ENCODE results near the gene NLGN1. TPM values are rescaled to one million over a fixed set of nuclear protein-coding genes. Genes with fewer than 3 reads are reported as not detected.
A peak's percentile ranks its signal among the peaks of the same experiment; 100 is the strongest.

Gene NLGN1
- total and polyA plus RNA-seq, 5 donors from 2014 or later: not detected

- H3K9me3 Mint-ChIP-seq: peaks cover 0 to 14% (median 2%) of the 10 kb centered on the region in 7 donors
- H3K9me3 ChIP-seq (ENCODE audit: control insufficient read depth in 2 of 2, low read length in 2 of 2): no peaks in the 10 kb centered on the region
- peak overlapping the region; percentile 26 for H3K4me3 ChIP-seq (ENCODE audit: low read depth, low read length)
- H3K36me3 ChIP-seq (ENCODE audit: control insufficient read depth, insufficient read depth, low read length): no peaks in the 10 kb centered on the region
- peak in 1 of 3 donors; percentile 1 for DNase-seq
- H3K27me3 ChIP-seq (ENCODE audit: control insufficient read depth, insufficient read depth, low read length): peaks cover 36% of the 10 kb centered on the region
- peaks cover 5% of the 10 kb centered on the region for H3K4me1 ChIP-seq (ENCODE audit: control insufficient read depth, insufficient read depth, low read length, poor library complexity, severe bottlenecking)
- ATAC-seq (ENCODE audit: low read depth in 2 of 2): peak; percentile 17 to 18
- H3K4me1 Mint-ChIP-seq: peaks cover 5 to 32% (median 19%) of the 10 kb centered on the region in 4 donors
- peak overlapping the region; percentile 20 to 83 (median 70) for H3K4me3 Mint-ChIP-seq
- peaks cover 56% of the 10 kb centered on the region for H3K27me3 Mint-ChIP-seq
- H3K27ac Mint-ChIP-seq: peak overlapping the region in 1 of 3 donors; percentile 69
- H3K27ac ChIP-seq (ENCODE audit: insufficient read depth, low read length, poor library complexity, severe bottlenecking): no peak overlapping the region
- no peaks in the 10 kb centered on the region for H3K36me3 Mint-ChIP-seq
These were observed 2.5 kb upstream of the NLGN1 start for GRCh38 chr3:173395073-173395411.

- Histone ChIP-seq H3K27me3 (ENCODE audit: control insufficient read depth, insufficient read depth, low read length) (peaks cover 36% of the 10 kb centered on the region), H3K4me3 (ENCODE audit: low read depth, low read length) (peak overlapping the region; percentile 26), H3K4me1 (ENCODE audit: control insufficient read depth, insufficient read depth, low read length, poor library complexity, severe bottlenecking) (peaks cover 5% of the 10 kb centered on the region), H3K9me3 (ENCODE audit: control insufficient read depth in 2 of 2, low read length in 2 of 2) (no peaks in the 10 kb centered on the region), H3K36me3 (ENCODE audit: control insufficient read depth, insufficient read depth, low read length) (no peaks in the 10 kb centered on the region), H3K27ac (ENCODE audit: insufficient read depth, low read length, poor library complexity, severe bottlenecking) (no peak overlapping the region)
- H3K9me3 Mint-ChIP-seq: peaks cover 2 to 14% (median 4%) of the 10 kb centered on the region in 7 donors
- peak overlapping the region; percentile 20 to 89 (median 77) for H3K4me3 Mint-ChIP-seq
- peak; percentile 48 to 65 for ATAC-seq (ENCODE audit: low read depth in 2 of 2)
- peaks cover 60% of the 10 kb centered on the region for H3K27me3 Mint-ChIP-seq
- H3K27ac Mint-ChIP-seq: peak overlapping the region in 1 of 3 donors; percentile 69
- peaks cover 5 to 32% (median 19%) of the 10 kb centered on the region in 4 donors for H3K4me1 Mint-ChIP-seq
- H3K36me3 Mint-ChIP-seq: no peaks in the 10 kb centered on the region
- peak in 2 of 3 donors; percentile 29 to 77 for DNase-seq
These were observed 1.9 kb upstream of the NLGN1 start for GRCh38 chr3:173395412-173396181.

- no peak overlapping the region for H3K4me3 ChIP-seq (ENCODE audit: low read depth, low read length)
- H3K27me3 ChIP-seq (ENCODE audit: control insufficient read depth, insufficient read depth, low read length): peaks cover 36% of the 10 kb centered on the region
- H3K27ac Mint-ChIP-seq: no peak overlapping the region
These were observed 1.1 kb upstream of the NLGN1 start for GRCh38 chr3:173396191-173397041.

GRCh38 chr3:173398111-173398479 lies 551 bp downstream of the NLGN1 start:
- H3K9me3 Mint-ChIP-seq: peaks cover 2 to 14% (median 4%) of the 10 kb centered on the region in 7 donors
- no peak overlapping the region for H3K4me3 ChIP-seq (ENCODE audit: low read depth, low read length)
- no peaks in the 10 kb centered on the region for H3K9me3 ChIP-seq (ENCODE audit: control insufficient read depth in 2 of 2, low read length in 2 of 2)
- no peak overlapping the region for H3K27ac Mint-ChIP-seq
- no peaks in the 10 kb centered on the region for H3K36me3 ChIP-seq (ENCODE audit: control insufficient read depth, insufficient read depth, low read length)
- no peak overlapping the region for H3K27ac ChIP-seq (ENCODE audit: insufficient read depth, low read length, poor library complexity, severe bottlenecking)
- peak overlapping the region in 1 of 4 donors; percentile 40 for H3K4me3 Mint-ChIP-seq
- H3K27me3 Mint-ChIP-seq: peaks cover 67% of the 10 kb centered on the region
- DNase-seq: no peak
- H3K4me1 ChIP-seq (ENCODE audit: control insufficient read depth, insufficient read depth, low read length, poor library complexity, severe bottlenecking): peaks cover 5% of the 10 kb centered on the region
- no peaks in the 10 kb centered on the region for H3K36me3 Mint-ChIP-seq
- peaks cover 5 to 32% (median 19%) of the 10 kb centered on the region in 4 donors for H3K4me1 Mint-ChIP-seq
- no peak for ATAC-seq (ENCODE audit: low read depth in 2 of 2)
- H3K27me3 ChIP-seq (ENCODE audit: control insufficient read depth, insufficient read depth, low read length): peaks cover 36% of the 10 kb centered on the region

More at GRCh38 chr3:173396191-173397041, 1.1 kb upstream of the NLGN1 start:
- H3K27me3 Mint-ChIP-seq: peaks cover 60% of the 10 kb centered on the region
- H3K4me3 Mint-ChIP-seq: peak overlapping the region; percentile 20 to 89 (median 77)
- Histone ChIP-seq H3K4me1 (ENCODE audit: control insufficient read depth, insufficient read depth, low read length, poor library complexity, severe bottlenecking) (peaks cover 5% of the 10 kb centered on the region), H3K27ac (ENCODE audit: insufficient read depth, low read length, poor library complexity, severe bottlenecking) (no peak overlapping the region), H3K9me3 (ENCODE audit: control insufficient read depth in 2 of 2, low read length in 2 of 2) (no peaks in the 10 kb centered on the region), H3K36me3 (ENCODE audit: control insufficient read depth, insufficient read depth, low read length) (no peaks in the 10 kb centered on the region)
- no peaks in the 10 kb centered on the region for H3K36me3 Mint-ChIP-seq
- ATAC-seq (ENCODE audit: low read depth in 2 of 2) (no peak), DNase-seq (no peak)
- H3K4me1 Mint-ChIP-seq: peaks cover 5 to 32% (median 19%) of the 10 kb centered on the region in 4 donors
- peaks cover 2 to 14% (median 4%) of the 10 kb centered on the region in 7 donors for H3K9me3 Mint-ChIP-seq

GRCh38 chr3:173399044-173399443 lies 1.5 kb downstream of the NLGN1 start:
- peaks cover 5% of the 10 kb centered on the region for H3K4me1 ChIP-seq (ENCODE audit: control insufficient read depth, insufficient read depth, low read length, poor library complexity, severe bottlenecking)
- H3K27ac ChIP-seq (ENCODE audit: insufficient read depth, low read length, poor library complexity, severe bottlenecking): no peak overlapping the region
- H3K4me3 Mint-ChIP-seq: no peak overlapping the region
- peaks cover 34% of the 10 kb centered on the region for H3K27me3 ChIP-seq (ENCODE audit: control insufficient read depth, insufficient read depth, low read length)
- no peaks in the 10 kb centered on the region for H3K36me3 Mint-ChIP-seq
- ATAC-seq (ENCODE audit: low read depth in 2 of 2) (no peak), DNase-seq (no peak)
- H3K36me3 ChIP-seq (ENCODE audit: control insufficient read depth, insufficient read depth, low read length): no peaks in the 10 kb centered on the region
- no peak overlapping the region for H3K4me3 ChIP-seq (ENCODE audit: low read depth, low read length)
- peaks cover 60% of the 10 kb centered on the region for H3K27me3 Mint-ChIP-seq
- H3K9me3 Mint-ChIP-seq: peaks cover 2 to 11% (median 4%) of the 10 kb centered on the region in 7 donors
- H3K9me3 ChIP-seq (ENCODE audit: control insufficient read depth in 2 of 2, low read length in 2 of 2): no peaks in the 10 kb centered on the region
- no peak overlapping the region for H3K27ac Mint-ChIP-seq
- H3K4me1 Mint-ChIP-seq: peaks cover 5 to 32% (median 19%) of the 10 kb centered on the region in 4 donors

GRCh38 chr3:173401369-173401768 lies 3.8 kb downstream of the NLGN1 start:
- Histone ChIP-seq H3K4me3 (ENCODE audit: low read depth, low read length) (no peak overlapping the region), H3K27ac (ENCODE audit: insufficient read depth, low read length, poor library complexity, severe bottlenecking) (no peak overlapping the region), H3K27me3 (ENCODE audit: control insufficient read depth, insufficient read depth, low read length) (peaks cover 19% of the 10 kb centered on the region), H3K36me3 (ENCODE audit: control insufficient read depth, insufficient read depth, low read length) (no peaks in the 10 kb centered on the region), H3K4me1 (ENCODE audit: control insufficient read depth, insufficient read depth, low read length, poor library complexity, severe bottlenecking) (no peaks in the 10 kb centered on the region), H3K9me3 (ENCODE audit: control insufficient read depth in 2 of 2, low read length in 2 of 2) (no peaks in the 10 kb centered on the region)
- ATAC-seq (ENCODE audit: low read depth in 2 of 2): no peak
- H3K27me3 Mint-ChIP-seq: peaks cover 40% of the 10 kb centered on the region
- peaks cover under 1 to 16% (median 7%) of the 10 kb centered on the region in 4 donors for H3K4me1 Mint-ChIP-seq
- H3K4me3 Mint-ChIP-seq: no peak overlapping the region
- no peaks in the 10 kb centered on the region for H3K36me3 Mint-ChIP-seq
- no peak overlapping the region for H3K27ac Mint-ChIP-seq
- H3K9me3 Mint-ChIP-seq: peaks cover 0 to 10% (median 3%) of the 10 kb centered on the region in 7 donors
- no peak for DNase-seq

- Mint-ChIP-seq H3K4me3 (no peak overlapping the region), H3K36me3 (no peaks in the 10 kb centered on the region), H3K4me1 (peaks cover 0 to 7% (median 2%) of the 10 kb centered on the region in 4 donors), H3K27me3 (peaks cover 28% of the 10 kb centered on the region), H3K27ac (no peak overlapping the region), H3K9me3 (peaks cover 0 to 9% (median 3%) of the 10 kb centered on the region in 7 donors)
- no peak for ATAC-seq (ENCODE audit: low read depth in 2 of 2)
- Histone ChIP-seq H3K9me3 (ENCODE audit: control insufficient read depth in 2 of 2, low read length in 2 of 2) (no peaks in the 10 kb centered on the region), H3K4me1 (ENCODE audit: control insufficient read depth, insufficient read depth, low read length, poor library complexity, severe bottlenecking) (no peaks in the 10 kb centered on the region), H3K27me3 (ENCODE audit: control insufficient read depth, insufficient read depth, low read length) (peaks cover 11% of the 10 kb centered on the region), H3K27ac (ENCODE audit: insufficient read depth, low read length, poor library complexity, severe bottlenecking) (no peak overlapping the region), H3K4me3 (ENCODE audit: low read depth, low read length) (no peak overlapping the region), H3K36me3 (ENCODE audit: control insufficient read depth, insufficient read depth, low read length) (no peaks in the 10 kb centered on the region)
- no peak for DNase-seq
These were observed 5.1 kb downstream of the NLGN1 start for GRCh38 chr3:173402656-173403055.

Data from CD4-positive, CD25-positive, alpha-beta regulatory T cell (primary cell).